Neuron (in vitro differentiated cells): Measurements from ENCODE around the gene PDIA2.
"Not testable (repeated sequence)": the region's sequence is repeated elsewhere in the genome, so short reads cannot be mapped to it uniquely, and the experiment has no call there.

Experiments
- H2AFZ ChIP-seq: one replicate; pipeline ENCODE4 v1.6.1; 2013; ENCODE audit warnings: low read depth, mild to moderate bottlenecking, inconsistent platforms, low read length, moderate library complexity
- H3K27me3 ChIP-seq: one replicate; pipeline ENCODE4 v1.6.1; 2013; ENCODE audit warnings: low read length; ENCODE audit not compliant: insufficient read depth
- H3K36me3 ChIP-seq: one replicate; pipeline ENCODE4 v1.6.1; 2013; ENCODE audit warnings: low read length; ENCODE audit not compliant: insufficient read depth
- H3K4me1 ChIP-seq: one replicate; pipeline ENCODE4 v1.6.1; 2013; ENCODE audit warnings: low read length; ENCODE audit not compliant: insufficient read depth
- H3K4me3 ChIP-seq: 2 replicates; pipeline ENCODE4 v1.5.1; 2013; ENCODE audit warnings: mild to moderate bottlenecking, low read length, moderate library complexity
- H3K9me3 ChIP-seq: one replicate; pipeline ENCODE4 v1.6.1; 2013; ENCODE audit warnings: low read length

Gene PDIA2

DNA sequence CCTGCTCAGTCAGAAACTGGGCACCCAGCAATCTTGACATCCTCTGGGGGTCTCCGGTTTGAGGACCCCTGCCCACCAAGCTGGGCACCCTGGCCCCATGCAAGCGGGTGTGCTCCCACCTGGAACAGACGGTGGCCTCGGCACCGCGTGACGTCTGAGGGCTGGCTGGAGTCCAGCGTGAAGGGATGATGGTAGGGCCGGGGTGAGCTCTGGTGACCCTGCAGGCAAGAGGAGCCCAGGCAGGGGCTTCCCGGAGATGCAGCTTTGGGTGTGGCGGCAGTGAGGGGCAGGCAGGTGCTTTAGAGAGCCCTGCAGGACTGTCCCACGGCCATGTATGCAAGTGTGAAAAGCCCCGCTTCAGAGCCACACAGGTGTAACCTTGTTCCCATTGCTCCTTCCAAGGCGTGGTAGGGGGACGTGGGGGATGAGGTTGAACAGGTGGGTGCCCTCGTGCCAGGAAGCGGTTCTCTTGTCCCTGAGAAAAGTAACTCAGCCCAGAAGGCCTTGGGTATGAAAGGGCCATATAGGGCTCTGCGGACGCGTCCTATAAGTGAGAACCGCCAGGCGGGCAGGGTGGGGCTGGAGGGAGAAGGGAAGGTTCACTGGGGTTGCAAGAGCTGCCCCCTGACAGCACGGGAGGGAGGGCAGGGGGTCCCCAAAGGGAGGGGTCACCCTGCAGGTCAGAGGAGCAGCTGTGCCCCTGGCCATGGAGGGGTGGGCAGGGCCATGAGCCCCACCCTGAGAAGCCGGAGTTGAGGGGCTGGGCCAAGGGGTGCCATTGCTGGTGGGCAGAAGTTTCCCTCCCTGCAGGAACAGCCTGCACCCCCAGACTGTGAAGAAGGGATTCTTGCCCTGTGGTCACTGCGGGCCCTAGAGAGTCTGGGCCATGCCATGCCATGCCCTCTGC is 16.5 kb upstream of the PDIA2 start:
- Histone ChIP-seq H3K27me3 (no peaks in the 10 kb centered on the region), H3K4me3 (no peak overlapping the region), H3K4me1 (no peaks in the 10 kb centered on the region), H3K9me3 (no peaks in the 10 kb centered on the region), H3K36me3 (peaks cover 37% of the 10 kb centered on the region), H2AFZ (no peak overlapping the region)

DNA sequence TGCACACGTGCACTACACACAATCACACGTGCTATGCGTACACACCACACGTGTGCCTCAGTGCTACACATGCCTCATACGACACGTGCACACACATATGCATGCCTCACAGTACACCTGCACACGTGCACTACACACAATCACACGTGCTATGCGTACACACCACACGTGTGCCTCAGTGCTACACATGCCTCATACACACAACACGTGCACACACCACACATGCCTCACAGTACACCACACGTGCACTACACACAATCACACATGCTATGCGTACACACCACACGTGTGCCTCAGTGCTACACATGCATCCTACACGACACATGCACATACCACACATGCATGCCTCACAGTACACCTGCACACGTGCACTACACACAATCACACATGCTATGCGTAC is 15.4 kb upstream of the PDIA2 start:
- not testable (repeated sequence) for H2AFZ ChIP-seq, H3K4me3 ChIP-seq, H3K27me3 ChIP-seq, H3K9me3 ChIP-seq, H3K4me1 ChIP-seq
- H3K36me3 ChIP-seq, result peaks cover 27% of the 10 kb centered on the region

DNA sequence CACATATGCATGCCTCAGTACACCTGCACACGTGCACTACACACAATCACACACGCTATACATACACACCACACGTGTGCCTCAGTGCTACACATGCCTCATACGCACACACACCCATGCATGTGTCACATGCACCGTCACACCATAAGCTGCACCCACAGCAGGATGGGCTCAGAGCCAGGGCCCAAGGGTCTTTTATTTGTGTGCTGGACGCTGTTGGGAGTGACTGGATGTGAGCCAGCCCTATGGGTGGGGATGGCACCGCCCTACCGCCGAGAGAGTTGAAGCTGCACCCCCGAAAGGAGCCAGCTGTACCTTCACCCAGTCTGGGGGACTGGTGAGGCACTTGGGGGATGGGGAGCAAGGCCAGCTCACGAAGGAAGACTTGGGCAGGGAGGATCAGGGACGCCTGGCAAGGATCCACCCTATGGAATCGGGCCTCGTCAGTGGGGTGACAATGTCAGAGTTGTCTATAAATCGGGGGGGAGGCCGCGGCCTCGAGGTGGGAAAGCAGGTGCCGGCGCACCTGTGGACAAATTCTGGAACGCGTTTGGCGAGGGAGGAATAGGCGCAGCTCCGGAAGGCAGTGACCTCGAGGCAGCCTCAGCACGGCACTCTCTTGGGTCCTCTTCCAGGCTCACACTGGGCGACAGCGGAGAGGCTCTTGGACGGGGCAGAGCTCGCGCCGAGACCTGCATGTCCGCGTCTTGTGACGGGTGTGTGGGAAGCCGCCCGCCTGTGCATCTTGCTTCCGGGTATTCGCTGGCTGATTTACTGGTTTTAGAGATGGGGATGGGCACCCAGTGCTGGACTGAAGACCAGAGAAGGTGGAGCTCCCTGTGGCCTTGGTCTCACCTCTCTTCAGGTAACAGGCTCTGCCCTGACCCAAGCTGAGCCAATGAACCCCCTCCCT is 14.6 kb upstream of the PDIA2 start:
- Histone ChIP-seq H3K9me3 (no peaks in the 10 kb centered on the region), H3K4me3 (no peak overlapping the region), H3K4me1 (no peaks in the 10 kb centered on the region)

GRCh38 chr16:269061-269796 is 13.7 kb upstream of the PDIA2 start:
- Histone ChIP-seq H3K27me3 (peaks cover 3% of the 10 kb centered on the region), H2AFZ (no peak overlapping the region), H3K36me3 (peaks cover 15% of the 10 kb centered on the region), H3K4me1 (no peaks in the 10 kb centered on the region), H3K9me3 (no peaks in the 10 kb centered on the region), H3K4me3 (no peak overlapping the region)

More for the DNA sequence above, 14.6 kb upstream of the PDIA2 start:
- Histone ChIP-seq H2AFZ (no peak overlapping the region), H3K36me3 (peaks cover 24% of the 10 kb centered on the region), H3K27me3 (no peaks in the 10 kb centered on the region)

DNA sequence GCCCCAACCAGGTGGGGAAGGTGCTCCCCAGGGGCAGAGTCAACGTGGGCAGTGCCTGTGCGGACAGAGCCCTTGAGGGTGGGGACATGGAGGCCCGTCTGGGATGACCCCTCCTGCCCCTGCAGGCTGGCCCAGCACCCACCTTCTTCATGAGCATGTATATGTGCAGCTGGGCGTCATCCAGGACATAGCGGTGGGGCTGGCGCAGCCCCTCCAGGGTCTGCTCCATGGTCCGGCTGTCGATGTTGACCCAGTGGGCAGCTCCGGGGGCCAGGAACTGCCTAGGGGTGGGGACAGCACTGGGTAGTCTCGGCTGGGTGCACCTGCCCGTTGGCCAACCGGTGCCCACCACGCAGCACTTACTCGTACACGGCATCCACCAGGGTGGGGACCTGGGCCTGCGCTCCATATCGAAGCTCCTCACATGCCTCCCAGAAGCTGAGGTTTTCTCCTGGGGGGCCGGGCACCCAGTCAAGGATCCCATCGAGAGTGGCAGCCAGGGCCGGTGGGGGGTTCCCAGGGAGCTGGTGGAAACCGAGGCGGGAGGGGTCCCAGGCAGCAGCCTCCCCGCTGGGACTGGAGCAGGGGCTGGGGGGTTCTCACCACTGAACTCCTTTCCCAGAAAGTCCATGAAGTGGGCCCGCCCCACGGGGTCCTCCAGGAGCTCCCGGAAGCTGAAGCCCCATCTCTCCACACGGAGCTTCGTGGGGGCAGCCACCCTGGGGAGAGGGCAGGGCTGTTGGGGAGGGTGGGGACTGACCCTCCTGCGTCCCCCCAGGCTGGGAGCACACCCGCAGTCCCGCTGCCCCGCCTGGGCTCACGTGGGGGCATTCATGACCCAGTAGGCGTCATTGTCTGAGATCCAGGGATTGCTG is 12.3 kb upstream of the PDIA2 start:
- Histone ChIP-seq H3K4me3 (no peak overlapping the region), H3K27me3 (peaks cover 13% of the 10 kb centered on the region), H2AFZ (no peak overlapping the region), H3K36me3 (peaks cover 2% of the 10 kb centered on the region), H3K4me1 (peaks cover 4% of the 10 kb centered on the region), H3K9me3 (no peaks in the 10 kb centered on the region)

DNA sequence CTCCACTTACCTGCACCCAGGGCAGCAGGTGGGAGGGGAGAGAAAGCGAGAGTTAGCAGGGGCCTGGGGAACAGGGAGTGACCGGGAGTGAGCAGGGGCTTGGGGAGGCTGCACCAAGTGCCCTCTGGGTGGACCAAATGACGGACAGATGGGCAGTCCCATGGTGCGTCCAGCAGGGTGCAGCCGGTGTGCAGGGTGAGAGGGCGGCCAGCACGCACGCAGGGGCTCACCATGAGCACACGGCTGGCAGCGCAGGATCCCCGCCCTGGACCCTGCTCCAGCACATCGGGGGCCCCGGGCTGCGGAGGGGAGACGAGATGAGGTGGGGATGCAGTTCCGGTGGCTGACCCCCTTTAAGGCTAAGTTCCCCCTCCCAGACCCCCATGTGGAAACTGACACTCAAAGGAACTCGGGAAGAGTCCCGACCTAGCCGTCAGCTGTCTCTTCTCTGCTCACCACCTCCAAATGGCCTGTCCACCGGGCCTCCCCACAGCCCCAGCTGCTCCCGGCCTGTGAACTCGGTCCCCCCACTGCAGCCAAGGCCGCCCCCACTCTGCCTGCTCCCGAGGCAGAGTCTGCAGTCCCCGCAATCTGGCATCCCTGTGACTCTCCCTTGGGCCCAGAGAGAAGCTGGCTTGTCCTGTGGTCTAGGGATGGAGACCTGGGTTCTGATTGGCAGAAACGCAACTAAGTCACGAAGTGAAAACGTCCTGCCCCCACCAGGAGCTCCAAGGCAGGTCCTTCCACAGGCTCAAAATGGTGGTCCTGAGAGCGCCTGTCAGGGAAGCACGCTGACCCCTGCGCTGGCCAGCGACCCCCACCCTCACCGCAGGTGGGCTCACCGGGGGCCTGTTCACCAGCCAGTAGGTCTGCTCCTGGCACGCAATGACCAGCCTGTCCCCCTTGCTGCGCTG is 10.1 kb upstream of the PDIA2 start:
- Histone ChIP-seq H3K4me3 (no peak overlapping the region), H3K4me1 (peaks cover 4% of the 10 kb centered on the region), H3K36me3 (no peaks in the 10 kb centered on the region), H2AFZ (no peak overlapping the region), H3K9me3 (no peaks in the 10 kb centered on the region), H3K27me3 (peaks cover 21% of the 10 kb centered on the region)

GRCh38 chr16:273547-274421 is 9.2 kb upstream of the PDIA2 start:
- Histone ChIP-seq H3K4me1 (peaks cover 4% of the 10 kb centered on the region), H3K27me3 (peaks cover 26% of the 10 kb centered on the region), H3K4me3 (no peak overlapping the region), H3K36me3 (no peaks in the 10 kb centered on the region), H3K9me3 (no peaks in the 10 kb centered on the region), H2AFZ (no peak overlapping the region)

DNA sequence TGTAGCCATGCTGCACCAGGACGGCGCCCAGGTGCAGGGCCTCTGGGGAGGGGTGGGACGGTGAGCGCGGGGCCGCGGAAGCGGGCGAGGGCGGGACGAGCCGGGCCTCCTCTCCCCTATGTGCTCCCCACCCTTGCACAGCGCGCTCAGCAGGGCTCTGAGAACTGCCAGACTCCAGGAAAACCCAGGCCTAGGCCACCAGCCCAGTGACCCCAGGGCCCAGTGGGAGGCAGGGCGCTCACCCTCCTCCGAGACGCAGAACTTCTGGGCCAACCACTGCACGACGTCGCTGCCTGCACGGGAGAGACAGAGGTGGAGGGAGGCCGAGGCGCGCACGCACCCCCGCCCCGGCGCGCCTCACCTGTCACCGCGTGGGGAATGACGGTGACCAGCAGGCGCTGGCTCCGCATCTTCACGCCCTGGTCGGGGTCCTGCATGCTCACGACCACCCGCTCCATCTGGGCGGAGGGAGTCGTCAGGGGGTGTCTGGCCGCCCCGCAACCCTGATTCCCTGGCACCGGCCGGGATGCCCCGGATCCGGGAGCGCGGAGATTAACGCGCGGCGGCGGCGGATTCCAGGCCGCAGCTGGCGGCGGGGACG is 7.8 kb upstream of the PDIA2 start:
- Histone ChIP-seq H3K9me3 (no peaks in the 10 kb centered on the region), H3K4me1 (peaks cover 4% of the 10 kb centered on the region), H3K4me3 (peak overlapping the region; percentile 37), H3K36me3 (no peaks in the 10 kb centered on the region), H3K27me3 (peaks cover 36% of the 10 kb centered on the region), H2AFZ (no peak overlapping the region)

DNA sequence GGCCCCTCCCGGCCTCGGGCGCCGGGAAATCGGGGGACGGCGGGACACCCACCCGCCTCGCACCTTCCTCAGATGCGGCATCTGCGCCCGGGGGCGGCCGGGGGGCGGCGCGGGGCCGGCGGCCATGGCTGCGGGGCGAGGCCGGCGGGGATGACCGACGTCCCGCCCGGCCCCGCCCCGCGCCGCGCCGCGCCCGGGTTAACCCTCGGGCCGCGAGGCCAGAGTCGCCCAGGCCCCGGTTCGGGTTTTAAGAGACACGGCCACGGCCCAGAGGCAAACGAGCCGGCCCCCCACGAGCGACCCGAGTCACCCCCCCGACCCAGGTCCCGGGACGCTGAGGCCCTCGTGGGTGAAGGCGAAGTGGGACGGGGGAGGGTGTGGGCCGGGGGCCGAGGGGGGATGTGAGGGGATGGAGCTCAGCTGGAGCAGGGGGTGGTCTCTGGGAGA is 7.2 kb upstream of the PDIA2 start, which contains the start of gene RGS11:
Gene RGS11, minus strand, starts transcription at position 159 of the 447 bp plus-strand sequence. Its CDS starts 33 bp downstream, at position 126.
- H3K4me1 ChIP-seq, result peaks cover 5% of the 10 kb centered on the region
- no peak within 1 kb of the TSS for H2AFZ ChIP-seq
- H3K4me3 ChIP-seq, result peak within 1 kb of the TSS; percentile 37
- no peaks in the 10 kb centered on the region for H3K9me3 ChIP-seq
- H3K27me3 ChIP-seq, result peaks cover 38% of the 10 kb centered on the region
- H3K36me3 ChIP-seq, result no peaks in the 10 kb centered on the region

GRCh38 chr16:276426-277077 is 6.4 kb upstream of the PDIA2 start:
- Histone ChIP-seq H3K4me3 (peak overlapping the region; percentile 13), H3K36me3 (no peaks in the 10 kb centered on the region)

More at GRCh38 chr16:276426-277077, 6.4 kb upstream of the PDIA2 start:
- Histone ChIP-seq H2AFZ (no peak overlapping the region), H3K4me1 (peaks cover 8% of the 10 kb centered on the region), H3K27me3 (peaks cover 46% of the 10 kb centered on the region), H3K9me3 (no peaks in the 10 kb centered on the region)
